Keratinocyte (primary cell): ENCODE results near the gene C16orf92. TPM values are rescaled to one million over a fixed set of nuclear protein-coding genes. Genes with fewer than 3 reads are reported as not detected.
"Not testable (repeated sequence)": the region's sequence is repeated elsewhere in the genome, so short reads cannot be mapped to it uniquely, and the experiment has no call there.

Source experiments
- DNase-seq: peaks from one replicate; pipeline ENCODE4 v3.0.0-alpha.2; 2011; ENCODE audit warnings: low read depth, missing footprints, low spot score
- FAIRE-seq: peaks from 2 replicates; lab custom pipeline; 2011; peaks lifted over from hg19 to GRCh38; lab: Jason Lieb, UNC
- H2AFZ ChIP-seq: 2 replicates; pipeline ENCODE4 v1.6.0; 2012; ENCODE audit warnings: low read length, control low read depth, inconsistent platforms; ENCODE audit not compliant: control insufficient read depth
- H3K27ac ChIP-seq: 2 replicates; pipeline ENCODE4 v1.5.1; 2011; ENCODE audit warnings: low read length; ENCODE audit not compliant: control insufficient read depth, insufficient read depth
- H3K27me3 ChIP-seq: 3 replicates; pipeline ENCODE4 v1.6.0; 2011; ENCODE audit warnings: low read length; ENCODE audit not compliant: control insufficient read depth, insufficient read depth; ENCODE audit errors: extremely low read depth
- H3K36me3 ChIP-seq, 2 experiments: 2 replicates in 1 of 2; 3 replicates in 1 of 2; pipeline ENCODE4 v1.5.1; 2011; ENCODE audit warnings: low read length in 2 of 2, mild to moderate bottlenecking in 1 of 2; ENCODE audit not compliant: control insufficient read depth in 2 of 2, insufficient read depth in 2 of 2; ENCODE audit errors: extremely low read depth in 1 of 2
- H3K4me1 ChIP-seq: 3 replicates; pipeline ENCODE4 v1.5.1; 2011; ENCODE audit warnings: low read length; ENCODE audit not compliant: control insufficient read depth, insufficient read depth; ENCODE audit errors: extremely low read depth
- H3K4me2 ChIP-seq: 3 replicates; pipeline ENCODE4 v1.6.0; 2011; ENCODE audit warnings: low read depth, low read length; ENCODE audit not compliant: control insufficient read depth, insufficient read depth; ENCODE audit errors: extremely low read depth
- H3K4me3 ChIP-seq, 3 experiments: fragments of 200-600 bp in 1 of 3; sonication (generic) in 1 of 3; 2 replicates in 2 of 3; 3 replicates in 1 of 3; pipeline ENCODE4 v1.5.1; 2011 to 2016; ENCODE audit warnings: low read length in 3 of 3, mild to moderate bottlenecking in 3 of 3, control low read depth in 2 of 3, inconsistent platforms in 1 of 3, low read depth in 1 of 3, mixed read lengths in 1 of 3, mixed run types in 1 of 3, moderate library complexity in 1 of 3; ENCODE audit not compliant: control insufficient read depth in 2 of 3, insufficient read depth in 2 of 3; ENCODE audit errors: extremely low read depth in 1 of 3
- H3K79me2 ChIP-seq: 2 replicates; pipeline ENCODE4 v1.6.0; 2012; ENCODE audit warnings: low read length; ENCODE audit not compliant: control insufficient read depth, insufficient read depth
- H3K9ac ChIP-seq: 3 replicates; pipeline ENCODE4 v1.6.0; 2011; ENCODE audit warnings: low read length; ENCODE audit not compliant: control insufficient read depth, insufficient read depth; ENCODE audit errors: extremely low read depth
- H3K9me1 ChIP-seq: 3 replicates; pipeline ENCODE4 v1.6.0; 2011; ENCODE audit warnings: low read length; ENCODE audit not compliant: control insufficient read depth, insufficient read depth; ENCODE audit errors: extremely low read depth
- H3K9me3 ChIP-seq: 2 replicates; pipeline ENCODE4 v1.5.1; 2012; ENCODE audit warnings: low read depth, low read length; ENCODE audit not compliant: control insufficient read depth
- H4K20me1 ChIP-seq: 3 replicates; pipeline ENCODE4 v1.6.0; 2011; ENCODE audit warnings: low read length; ENCODE audit not compliant: control insufficient read depth, insufficient read depth; ENCODE audit errors: extremely low read depth
- CTCF ChIP-seq, 3 experiments: IDR thresholded peaks in 1 of 3; conservative IDR thresholded peaks in 1 of 3; optimal IDR thresholded peaks in 1 of 3; 2 replicates in 2 of 3; 3 replicates in 1 of 3; pipeline versions ENCODE3 to v1.5.1; 2011; ENCODE audit warnings: low read length in 3 of 3, mild to moderate bottlenecking in 3 of 3, moderate library complexity in 2 of 3, control low read depth in 1 of 3, inconsistent platforms in 1 of 3; ENCODE audit not compliant: insufficient read depth in 2 of 3; ENCODE audit errors: extremely low read depth in 1 of 3
- EZH2 ChIP-seq: IDR thresholded peaks from one replicate; pipeline ENCODE4 v1.6.1; 2012; ENCODE audit warnings: inconsistent platforms, mild to moderate bottlenecking, low read length, moderate library complexity
- dilution Hi-C: fragments of 300-500 bp; cut with MboI; formaldehyde crosslinking; loops from one replicate; pipeline ENCODE4 v1.7.0; 2020; ENCODE audit warnings: low sequenced_read_pairs; ENCODE audit not compliant: extremely low pct_ligation_motif_present
- polyA plus RNA-seq, 5 experiments: library from polyadenylated mRNA; depleted of rRNA in 3 of 5; stranded (reverse) in 3 of 5; stranded (forward) in 1 of 5; unstranded in 1 of 5; fragments of >200 nt; gene quantifications; 1 replicate in 1 of 5; 2 replicates in 3 of 5; 3 replicates in 1 of 5; pipeline versions ENCODE4 v1.2.1 to v1.2.3, GENCODE V29; 2011 to 2012; ENCODE audit warnings: missing spikeins in 2 of 5, low read depth in 1 of 5, low replicate concordance in 1 of 5

The C16orf92 gene
- polyA plus RNA-seq, 1 donor (not counting 4 experiments of a cell fraction or from before 2014, with no cell fraction given), result not detected

GRCh38 chr16:30015450-30015849 lies 7.5 kb upstream of the C16orf92 start:
- H3K36me3 ChIP-seq, H3K4me2 ChIP-seq, H3K9me3 ChIP-seq, H3K9me1 ChIP-seq, dilution Hi-C loops, H2AFZ ChIP-seq, H3K9ac ChIP-seq, H4K20me1 ChIP-seq, H3K4me1 ChIP-seq, FAIRE-seq, DNase-seq, H3K79me2 ChIP-seq, H3K4me3 ChIP-seq, H3K27ac ChIP-seq: not testable (repeated sequence)
- H3K27me3 ChIP-seq, result peaks cover 18% of the 10 kb centered on the region

- H3K27me3 ChIP-seq, result peaks cover 8% of the 10 kb centered on the region
- no peak for FAIRE-seq
- dilution Hi-C loops, result no loop called here
- TF ChIP-seq CTCF (optimal IDR thresholded peaks at IDR 0.05 in 1 of 3, IDR thresholded peaks at IDR 0.05 in 1 of 3, conservative IDR thresholded peaks at IDR 0.05 in 1 of 3; ENCODE audit: extremely low read depth in 1 of 3, insufficient read depth in 2 of 3, low read length in 3 of 3) (no peak), EZH2 (no peak)
- no peaks in the 10 kb centered on the region for H3K9me3 ChIP-seq
- H3K36me3 ChIP-seq, result no peaks in the 10 kb centered on the region
- H3K4me3 ChIP-seq, result no peak overlapping the region
- no peaks in the 10 kb centered on the region for H3K9me1 ChIP-seq
- no peak overlapping the region for H3K4me2 ChIP-seq
- peaks cover 4% of the 10 kb centered on the region for H3K4me1 ChIP-seq
- H3K9ac ChIP-seq, result no peak overlapping the region
- H2AFZ ChIP-seq, result no peak overlapping the region
- H3K27ac ChIP-seq, result no peak overlapping the region
- DNase-seq, result no peak
- H3K79me2 ChIP-seq, result no peaks in the 10 kb centered on the region
- no peaks in the 10 kb centered on the region for H4K20me1 ChIP-seq
Observed at GRCh38 chr16:30016555-30017276, 6.3 kb upstream of the C16orf92 start.

- Histone ChIP-seq H3K36me3 (no peaks in the 10 kb centered on the region), H3K9ac (no peak overlapping the region), H4K20me1 (no peaks in the 10 kb centered on the region), H3K9me1 (no peaks in the 10 kb centered on the region), H3K4me3 (no peak overlapping the region), H2AFZ (no peak overlapping the region), H3K27ac (no peak overlapping the region), H3K9me3 (no peaks in the 10 kb centered on the region), H3K27me3 (peaks cover 3% of the 10 kb centered on the region), H3K79me2 (no peaks in the 10 kb centered on the region), H3K4me2 (no peak overlapping the region), H3K4me1 (peaks cover 4% of the 10 kb centered on the region)
- TF ChIP-seq CTCF (optimal IDR thresholded peaks at IDR 0.05 in 1 of 3, IDR thresholded peaks at IDR 0.05 in 1 of 3, conservative IDR thresholded peaks at IDR 0.05 in 1 of 3; ENCODE audit: extremely low read depth in 1 of 3, insufficient read depth in 2 of 3, low read length in 3 of 3), result no peak
- TF ChIP-seq EZH2, result no peak
- FAIRE-seq (no peak), DNase-seq (no peak)
- dilution Hi-C loops, result no loop called here
Observed at GRCh38 chr16:30017277-30017656, 5.7 kb upstream of the C16orf92 start.

GRCh38 chr16:30017937-30018336 lies 5.1 kb upstream of the C16orf92 start:
- H4K20me1 ChIP-seq, H3K9me1 ChIP-seq, H3K9ac ChIP-seq, H2AFZ ChIP-seq, FAIRE-seq, dilution Hi-C loops, H3K27me3 ChIP-seq, H3K9me3 ChIP-seq, H3K27ac ChIP-seq, H3K79me2 ChIP-seq, H3K36me3 ChIP-seq, H3K4me3 ChIP-seq, H3K4me1 ChIP-seq, DNase-seq, H3K4me2 ChIP-seq: not testable (repeated sequence)
